ENCODE measurements around the gene YOD1.
A peak's percentile ranks its signal among the peaks of the same experiment; 100 is the strongest.

YOD1 gene

GRCh38 chr1:207006914-207007313 is 44.1 kb downstream of the YOD1 start:
- no peak for DNase-seq (ENCODE audit: low read depth)
- no peak for TF ChIP-seq MAX (IDR thresholded peaks at IDR 0.05; ENCODE audit: low read depth, low read length)
- no peak for TF ChIP-seq POLR2A (IDR thresholded peaks at IDR 0.05; ENCODE audit: extremely low read depth, insufficient read length)
- no peak for TF ChIP-seq MYC (IDR thresholded peaks at IDR 0.05; ENCODE audit: low read depth, low read length)
- TF ChIP-seq CTCF (IDR thresholded peaks at IDR 0.05; ENCODE audit: low read depth, low read length) = no peak
- no peak overlapping the region for H3K4me3 ChIP-seq (ENCODE audit: low read depth, low read length)

- no peak overlapping the region for H3K4me3 ChIP-seq (ENCODE audit: low read depth, low read length)
- TF ChIP-seq POLR2A (IDR thresholded peaks at IDR 0.05; ENCODE audit: extremely low read depth, insufficient read length) (no peak), CTCF (IDR thresholded peaks at IDR 0.05; ENCODE audit: low read depth, low read length) (no peak), MAX (IDR thresholded peaks at IDR 0.05; ENCODE audit: low read depth, low read length) (no peak), MYC (IDR thresholded peaks at IDR 0.05; ENCODE audit: low read depth, low read length) (no peak)
- DNase-seq (ENCODE audit: low read depth) = no peak
Measured at GRCh38 chr1:207006083-207006482, 44.9 kb downstream of the YOD1 start.

- DNase-seq (ENCODE audit: low read depth) = peak; percentile 46
- peak; percentile 92 for TF ChIP-seq CTCF (IDR thresholded peaks at IDR 0.05; ENCODE audit: low read depth, low read length)
- TF ChIP-seq MYC (IDR thresholded peaks at IDR 0.05; ENCODE audit: low read depth, low read length) = no peak
- no peak for TF ChIP-seq MAX (IDR thresholded peaks at IDR 0.05; ENCODE audit: low read depth, low read length)
- no peak for TF ChIP-seq POLR2A (IDR thresholded peaks at IDR 0.05; ENCODE audit: extremely low read depth, insufficient read length)
Measured at GRCh38 chr1:207004931-207005830, 45.8 kb downstream of the YOD1 start.

GRCh38 chr1:207003210-207003609 is 47.8 kb downstream of the YOD1 start:
- DNase-seq (ENCODE audit: low read depth) = no peak
- H3K4me3 ChIP-seq (ENCODE audit: low read depth, low read length) = no peak overlapping the region
- TF ChIP-seq POLR2A (IDR thresholded peaks at IDR 0.05; ENCODE audit: extremely low read depth, insufficient read length) (no peak), MYC (IDR thresholded peaks at IDR 0.05; ENCODE audit: low read depth, low read length) (no peak), MAX (IDR thresholded peaks at IDR 0.05; ENCODE audit: low read depth, low read length) (no peak), CTCF (IDR thresholded peaks at IDR 0.05; ENCODE audit: low read depth, low read length) (no peak)

More at GRCh38 chr1:207004931-207005830, 45.8 kb downstream of the YOD1 start:
- H3K4me3 ChIP-seq (ENCODE audit: low read depth, low read length) = no peak overlapping the region

- no peak for DNase-seq (ENCODE audit: low read depth)
- TF ChIP-seq POLR2A (IDR thresholded peaks at IDR 0.05; ENCODE audit: extremely low read depth, insufficient read length) = no peak
- TF ChIP-seq MYC (IDR thresholded peaks at IDR 0.05; ENCODE audit: low read depth, low read length) = no peak
- no peak for TF ChIP-seq CTCF (IDR thresholded peaks at IDR 0.05; ENCODE audit: low read depth, low read length)
- no peak for TF ChIP-seq MAX (IDR thresholded peaks at IDR 0.05; ENCODE audit: low read depth, low read length)
- H3K4me3 ChIP-seq (ENCODE audit: low read depth, low read length) = no peak overlapping the region
Measured at GRCh38 chr1:207002724-207003146, 48.3 kb downstream of the YOD1 start.

Measured in NB4 (cell line).